ENCODE measurements around the gene SEC61B.

SEC61B gene

DNA sequence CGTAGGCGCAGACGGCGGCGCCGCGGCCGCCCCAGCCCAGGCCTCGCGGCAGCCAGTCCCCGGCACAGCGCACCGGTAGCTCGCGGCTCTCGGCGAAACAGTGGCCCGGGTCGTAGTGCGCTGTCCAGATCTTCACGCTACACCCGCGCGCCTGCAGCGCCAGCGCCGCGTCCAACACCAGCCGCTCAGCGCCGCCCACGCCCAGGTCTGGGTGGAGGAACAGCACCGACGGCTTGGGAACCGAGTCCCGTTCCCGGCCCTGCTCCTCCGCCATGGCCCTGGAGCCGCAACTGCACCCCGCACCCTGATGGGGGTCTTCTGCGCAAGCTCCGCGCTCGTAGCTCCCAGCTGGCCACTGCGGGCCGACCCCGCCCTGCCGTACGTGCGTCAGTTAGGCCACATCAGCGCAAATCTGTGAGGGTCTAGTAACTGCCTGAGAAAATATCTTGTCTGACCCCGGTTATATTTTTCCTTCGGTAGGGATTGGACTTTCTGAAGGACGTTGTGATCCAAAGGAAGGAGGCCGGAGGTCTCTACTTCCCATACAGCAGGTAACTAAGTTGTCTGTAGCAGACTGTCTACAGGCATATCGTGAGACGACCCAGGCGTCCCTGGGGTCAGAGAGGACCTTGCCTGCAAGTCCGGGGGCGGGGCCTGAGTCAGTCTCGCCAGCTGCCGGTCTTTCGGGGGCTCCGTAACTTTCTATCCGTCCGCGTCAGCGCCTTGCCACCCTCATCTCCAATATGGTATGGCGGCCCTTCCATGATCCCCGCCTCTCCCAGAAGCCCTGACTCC, at the start of gene SEC61B, which contains the start of gene ALG2:
SEC61B (plus strand) TSS at position 662 of the 795 bp plus-strand sequence; CDS start at position 744, 82 bp downstream.
ALG2 (minus strand) TSS at position 322 of the 795 bp plus-strand sequence; CDS start at position 274, 48 bp downstream.
- DNase-seq = peak; percentile 89

DNA sequence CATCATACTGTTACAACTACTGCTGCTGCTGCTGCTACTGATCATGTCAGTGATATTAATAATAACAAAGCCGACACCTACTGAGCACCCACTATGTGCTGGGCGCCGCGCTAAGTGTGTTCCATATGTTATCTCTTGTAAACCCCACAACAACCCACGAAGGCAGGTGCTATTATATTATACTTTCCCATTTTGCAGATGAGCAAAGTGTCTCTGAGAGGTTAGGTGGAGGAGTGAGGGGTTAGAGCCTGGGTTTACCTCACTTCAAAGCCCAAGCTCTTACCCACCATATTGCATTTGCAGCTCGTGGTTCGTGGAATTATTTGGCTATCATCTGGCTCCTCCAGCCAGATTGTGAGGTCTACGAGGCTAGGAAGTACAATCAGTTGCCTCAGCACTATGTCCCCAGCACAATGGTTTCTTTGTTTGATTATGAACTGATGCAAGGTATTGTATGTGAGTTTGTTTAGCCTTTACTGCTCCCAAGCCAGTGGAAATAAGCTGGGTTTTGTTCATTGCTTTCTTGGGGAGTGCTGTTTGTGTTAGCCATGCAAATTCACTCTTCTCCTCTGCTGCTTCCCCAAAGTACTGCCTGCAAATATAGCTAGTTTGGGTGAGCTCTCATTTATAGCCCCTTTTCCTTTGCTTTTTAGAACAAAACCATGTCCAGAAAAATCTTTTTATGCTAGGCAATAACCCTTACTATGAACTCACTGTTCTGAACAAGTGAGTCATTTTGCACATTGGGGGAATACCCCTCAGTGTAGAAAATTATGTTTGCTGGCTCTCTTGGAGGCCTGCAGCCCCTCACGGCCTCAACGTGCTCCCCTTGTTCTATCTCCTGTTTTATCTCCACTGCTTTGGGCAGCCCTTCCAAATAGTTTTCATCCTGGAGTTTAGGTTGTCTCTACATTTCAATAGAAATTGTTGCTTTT, 48.2 kb upstream of the SEC61B start:
- DNase-seq = peak; percentile 46

DNA sequence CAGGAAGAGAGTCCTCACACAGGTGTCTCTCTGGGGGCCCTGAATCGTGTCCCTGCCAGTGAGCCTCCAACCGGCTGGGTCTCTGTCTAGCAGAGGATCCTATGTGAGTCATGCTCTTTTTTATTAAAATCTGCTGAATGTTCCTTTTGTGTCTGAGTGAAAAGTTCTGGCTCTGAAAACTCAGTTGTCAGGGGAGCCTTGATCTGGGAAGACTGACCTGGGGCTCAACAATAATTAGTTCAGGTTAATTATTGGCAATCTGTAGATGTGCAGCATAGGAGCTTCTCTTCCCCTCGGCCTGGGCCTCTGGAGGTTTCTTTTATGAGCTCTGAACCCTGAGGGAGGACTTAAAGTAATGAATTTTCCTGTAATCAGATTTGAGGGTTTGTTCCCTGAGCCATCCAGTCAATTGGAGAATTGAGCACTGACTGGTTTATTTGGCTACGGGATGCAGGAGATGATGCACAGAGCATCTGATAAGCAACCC, 45.5 kb upstream of the SEC61B start:
- DNase-seq = no peak

DNA sequence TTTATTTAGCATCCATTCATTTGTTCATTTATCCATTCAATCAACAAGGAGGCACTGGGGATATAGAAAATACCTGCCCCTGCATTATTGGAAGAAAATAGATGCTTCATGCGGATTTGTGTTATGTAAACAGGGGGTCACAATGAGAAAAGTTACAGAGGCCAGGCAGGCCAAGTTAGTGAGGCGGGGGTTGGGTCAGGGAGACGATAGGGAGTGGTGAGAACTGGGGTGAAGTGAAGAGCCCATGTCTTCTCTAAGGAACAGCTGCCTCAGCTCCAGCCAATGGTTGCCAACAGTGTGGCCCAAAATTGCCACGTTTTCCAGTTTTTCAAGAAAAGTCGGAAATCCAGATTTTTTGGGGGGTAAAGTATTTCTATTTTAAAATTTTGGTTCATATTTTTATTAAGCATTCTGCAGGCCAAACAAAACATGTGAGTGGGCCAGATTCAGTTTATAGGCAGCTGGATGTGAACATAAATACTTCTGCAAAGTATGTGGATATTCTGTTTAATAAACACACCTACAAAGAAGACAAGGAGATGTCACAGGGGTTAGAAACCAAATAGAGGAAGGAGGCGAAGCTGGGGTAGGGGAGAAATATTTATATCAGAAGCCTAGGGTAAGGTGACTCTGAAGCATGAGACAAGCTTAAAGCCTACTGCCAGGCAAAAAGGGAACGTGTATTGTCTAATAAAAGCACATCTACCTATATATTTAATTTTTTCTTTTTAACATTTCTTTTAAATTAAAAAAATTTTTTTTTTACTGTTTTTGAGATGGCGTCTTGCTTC, 44.3 kb upstream of the SEC61B start:
- DNase-seq = no peak

DNA sequence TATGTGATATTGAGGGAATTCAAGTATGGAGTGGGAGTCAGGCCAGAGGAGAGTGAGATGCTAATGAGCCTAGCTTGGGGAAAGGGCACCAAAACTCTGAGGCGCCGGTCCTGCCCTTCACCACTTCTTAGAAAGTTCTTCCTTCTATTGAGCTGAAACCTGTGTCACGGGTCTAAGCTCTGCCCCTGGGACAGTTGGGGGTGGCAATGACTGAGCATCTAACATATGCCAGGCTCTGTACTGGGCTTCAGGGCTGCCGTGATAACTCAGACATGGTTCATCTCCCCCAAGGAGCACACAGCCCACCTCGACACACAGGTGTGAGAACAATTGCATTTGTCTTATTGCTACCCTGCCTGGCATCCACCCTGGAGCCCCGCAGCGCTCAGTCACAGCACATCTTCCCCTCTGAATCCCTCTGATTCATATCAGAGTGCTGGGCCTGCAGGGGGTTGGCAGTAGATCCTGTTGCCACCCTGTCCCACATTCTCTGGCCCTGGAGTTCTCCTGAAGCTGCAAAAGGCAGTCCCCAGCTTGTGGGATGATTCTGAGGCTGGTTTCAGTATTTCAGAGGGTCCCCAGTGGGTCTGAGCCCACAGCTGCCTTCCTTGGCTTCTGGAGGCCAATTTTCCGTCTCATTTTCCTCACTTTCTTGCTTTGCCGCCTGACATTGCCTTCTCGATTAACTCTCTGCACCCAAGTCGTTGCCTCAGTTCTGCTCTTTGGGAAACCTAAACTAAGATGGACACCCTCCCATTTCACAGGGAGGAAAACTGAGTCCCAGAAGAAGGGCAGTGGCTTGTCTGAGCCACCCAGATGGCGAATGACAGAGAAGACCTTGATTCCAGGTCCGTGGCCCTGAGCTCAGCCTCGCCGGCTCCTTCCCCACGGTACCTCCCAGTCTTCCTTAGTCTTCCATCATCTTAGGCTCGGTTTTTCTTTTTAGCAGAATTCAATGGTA, 42.9 kb upstream of the SEC61B start:
- no peak for DNase-seq

DNA sequence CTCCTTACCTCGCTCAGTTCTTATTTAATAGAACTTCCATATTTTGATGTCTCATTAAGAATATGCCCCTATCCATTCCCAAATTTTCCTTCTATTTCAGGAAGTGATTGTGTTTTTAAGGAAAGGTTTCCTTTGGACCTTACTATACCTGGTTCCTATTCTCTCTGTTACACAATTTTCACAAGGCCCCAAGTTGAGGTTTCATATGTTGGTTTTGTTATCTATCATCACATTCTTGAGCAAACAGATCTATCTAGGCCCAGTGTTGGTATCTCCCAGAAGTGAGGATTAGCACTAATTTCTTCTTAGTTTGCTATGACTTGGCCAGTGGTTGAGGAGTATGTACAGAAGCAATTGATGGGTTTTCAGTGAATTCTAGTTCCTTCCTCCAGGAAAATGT, 41.9 kb upstream of the SEC61B start:
- DNase-seq = no peak

DNA sequence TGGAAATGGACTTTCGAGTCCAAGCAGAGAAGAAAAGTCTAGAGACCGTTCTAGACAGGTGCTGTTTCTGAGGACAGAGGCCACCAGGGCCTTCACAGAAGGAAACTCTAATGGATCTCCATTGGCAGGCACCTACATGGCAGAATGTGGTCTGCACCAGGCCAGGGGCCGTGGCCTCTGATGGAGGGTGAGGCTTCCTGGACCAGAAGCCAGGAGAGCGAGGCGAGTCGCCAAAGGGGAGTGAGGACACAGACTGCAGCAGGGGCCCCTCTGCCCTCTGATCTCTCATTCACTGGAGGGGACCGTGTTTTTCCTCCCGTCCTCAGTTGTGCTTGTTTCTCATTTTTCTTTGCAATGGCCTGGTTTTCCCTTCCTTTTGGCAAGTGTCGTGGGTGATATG, 41.4 kb upstream of the SEC61B start:
- DNase-seq = no peak

DNA sequence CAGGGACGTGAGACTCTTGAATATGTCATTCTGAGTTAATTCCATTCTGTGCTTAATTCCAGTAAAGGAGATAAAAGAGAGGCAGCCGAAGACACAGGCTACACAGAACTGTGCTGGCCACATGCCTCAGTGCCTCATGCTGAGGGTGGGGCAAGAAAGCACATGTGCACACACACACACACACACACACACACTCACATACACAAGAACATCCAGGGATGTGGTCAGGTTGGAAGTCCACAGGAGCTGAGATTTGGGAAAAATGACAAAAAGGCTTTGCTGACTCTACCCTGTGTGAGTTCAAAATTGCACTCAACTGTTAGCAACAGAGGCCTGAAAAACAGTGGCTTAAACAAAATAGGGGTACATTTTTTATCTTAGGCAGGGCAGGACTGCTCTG, 40.9 kb upstream of the SEC61B start:
- DNase-seq = no peak

DNA sequence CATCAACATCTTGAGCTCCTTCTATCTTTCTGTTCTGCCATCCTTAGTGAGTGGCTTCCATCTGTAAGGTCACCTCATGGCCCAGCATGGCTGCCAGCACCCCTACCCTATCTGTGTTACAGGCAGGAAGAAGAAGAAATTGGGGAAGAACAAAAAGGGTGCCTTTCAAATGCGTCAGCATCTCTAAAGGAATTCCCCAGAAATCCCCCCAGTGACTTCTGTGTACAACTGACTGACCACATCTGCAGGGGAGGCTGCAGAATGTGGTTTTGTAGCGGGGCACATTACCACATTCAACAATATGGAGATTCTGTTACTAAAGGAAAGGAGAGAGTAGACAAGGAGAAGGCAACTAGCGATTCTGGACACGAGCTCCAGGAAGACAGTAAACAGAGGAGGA, 40.5 kb upstream of the SEC61B start:
- no peak for DNase-seq

DNA sequence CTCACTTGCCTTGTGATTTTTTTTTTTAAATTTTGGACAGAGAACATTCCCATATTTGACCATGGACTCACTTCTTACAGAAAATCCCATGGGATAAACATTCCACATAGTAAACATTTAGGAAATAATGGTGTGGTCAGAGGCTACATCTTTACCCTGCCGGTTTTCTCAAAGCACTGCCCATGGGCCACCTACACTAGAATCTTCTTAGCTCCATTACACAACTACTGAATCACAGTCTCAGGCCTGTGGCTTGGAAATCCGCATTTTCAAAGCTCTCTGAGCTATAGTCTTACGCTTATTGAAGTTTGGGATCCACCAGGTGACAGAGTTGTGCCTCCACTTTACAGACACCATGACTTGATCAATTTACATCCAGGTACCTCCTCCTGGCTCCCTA, 39.7 kb upstream of the SEC61B start:
- no peak for DNase-seq

DNA sequence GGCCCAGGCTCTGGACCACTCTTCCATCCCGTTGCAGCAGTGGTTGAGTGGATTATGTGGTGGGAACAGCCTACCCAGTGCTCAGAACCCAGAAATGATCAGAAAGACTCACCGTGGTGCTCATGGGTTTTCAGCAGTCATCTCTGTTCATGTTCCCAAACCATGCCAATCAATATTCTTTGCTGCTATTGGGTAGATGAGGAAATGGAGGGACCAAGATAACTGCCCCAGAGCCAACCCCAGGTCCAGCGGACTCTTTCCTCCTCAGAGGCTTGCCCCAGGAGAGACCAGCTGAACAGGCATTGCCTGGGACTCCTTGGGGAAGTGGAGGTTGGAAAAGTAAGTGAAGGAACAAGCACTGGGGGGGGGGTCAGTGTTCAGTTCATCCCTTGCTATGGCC, 38.5 kb upstream of the SEC61B start:
- no peak for DNase-seq

DNA sequence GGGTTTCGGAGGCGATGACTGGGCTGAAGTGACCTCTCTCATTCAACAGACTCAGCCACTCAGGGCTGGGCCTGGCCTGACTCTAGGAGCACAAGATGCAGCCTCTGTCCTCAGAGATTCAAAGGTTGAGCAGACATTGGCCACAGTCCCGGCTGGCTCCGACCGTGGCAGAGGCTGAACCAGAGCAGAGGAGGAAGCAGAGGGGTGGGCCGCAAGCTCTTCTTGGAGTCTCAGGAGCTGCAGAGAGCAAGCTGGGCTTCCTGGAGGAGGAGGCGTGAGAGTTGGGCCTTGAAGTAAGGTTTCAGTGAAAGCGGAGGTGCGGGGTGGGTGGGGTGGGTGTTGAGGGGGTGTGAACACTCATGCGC, 38.0 kb upstream of the SEC61B start:
- DNase-seq = no peak

DNA sequence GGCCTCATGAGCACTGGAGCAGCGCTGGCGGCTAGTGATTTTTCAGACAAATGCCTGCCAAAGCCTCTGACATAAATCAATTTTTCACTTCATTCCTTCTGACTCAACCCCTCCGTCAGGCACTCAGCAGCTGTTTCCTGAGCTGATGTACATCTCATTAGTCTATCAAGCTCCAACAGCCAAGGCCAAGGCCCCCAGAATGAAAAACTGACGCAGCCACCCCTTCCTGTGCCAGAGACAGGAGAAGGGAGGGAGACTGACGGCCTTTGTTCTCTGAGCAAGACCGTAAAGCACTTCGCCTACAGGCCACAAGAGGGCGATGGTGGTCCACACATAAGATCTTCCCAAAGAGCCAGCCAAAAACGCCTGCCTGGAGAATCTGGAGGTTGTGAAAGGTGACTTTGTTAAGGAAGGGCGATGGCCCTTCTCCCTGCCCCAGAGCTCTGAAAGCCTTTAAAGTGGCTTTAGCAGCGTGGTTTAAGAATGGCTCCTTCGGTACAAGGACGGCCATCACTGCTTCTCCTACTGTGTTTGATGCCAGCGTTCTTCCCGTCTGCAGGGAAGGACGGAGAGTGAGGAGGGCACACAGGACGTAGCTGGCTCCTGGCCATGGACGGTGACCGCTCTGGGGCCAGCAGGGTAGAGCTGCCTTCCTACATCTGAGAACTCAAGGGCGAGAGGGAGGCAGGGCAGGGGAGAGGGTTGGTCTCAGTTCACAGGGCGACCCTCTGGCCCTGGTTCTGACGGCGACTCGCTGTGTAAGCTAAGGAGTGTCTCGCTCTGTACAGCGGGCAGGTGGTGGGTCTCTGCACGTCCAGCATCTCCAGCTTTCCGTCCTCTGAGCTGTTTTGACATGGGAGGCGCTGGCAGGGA, 37.4 kb upstream of the SEC61B start:
- peak; percentile 83 for DNase-seq

DNA sequence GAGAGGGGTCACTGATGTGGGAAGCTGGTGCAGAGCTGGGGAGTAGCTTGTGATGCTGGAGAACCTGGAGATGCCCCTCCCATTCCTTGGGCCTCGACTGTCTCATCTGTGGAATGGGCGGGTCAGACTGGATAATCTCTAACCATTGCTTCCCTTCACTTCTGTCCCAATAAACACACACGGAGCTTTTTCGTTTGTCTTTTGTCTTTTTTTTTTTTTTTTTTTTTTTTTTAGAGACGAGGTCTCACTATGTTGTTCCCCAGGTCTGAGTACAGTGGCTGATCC, 36.8 kb upstream of the SEC61B start:
- no peak for DNase-seq

DNA sequence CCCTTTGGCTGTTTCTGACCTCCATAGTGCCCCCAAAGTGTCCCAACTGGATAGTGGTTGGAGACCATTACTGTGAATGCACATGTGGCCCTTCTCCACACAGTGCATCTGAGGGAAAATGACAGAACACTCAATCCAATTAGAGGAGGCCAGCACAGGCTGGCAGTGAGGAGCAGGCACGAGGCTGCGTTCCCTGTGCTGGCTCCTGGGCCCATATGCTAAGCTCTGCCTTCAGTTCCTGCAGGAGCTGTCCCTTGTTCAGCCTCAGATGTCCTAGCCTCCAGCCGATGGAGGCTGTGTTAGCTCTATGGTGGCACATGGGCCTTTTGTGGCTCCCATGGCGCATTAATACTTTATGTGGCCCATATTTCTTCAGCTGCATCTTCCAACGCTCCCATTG, 36.1 kb upstream of the SEC61B start:
- DNase-seq = no peak

DNA sequence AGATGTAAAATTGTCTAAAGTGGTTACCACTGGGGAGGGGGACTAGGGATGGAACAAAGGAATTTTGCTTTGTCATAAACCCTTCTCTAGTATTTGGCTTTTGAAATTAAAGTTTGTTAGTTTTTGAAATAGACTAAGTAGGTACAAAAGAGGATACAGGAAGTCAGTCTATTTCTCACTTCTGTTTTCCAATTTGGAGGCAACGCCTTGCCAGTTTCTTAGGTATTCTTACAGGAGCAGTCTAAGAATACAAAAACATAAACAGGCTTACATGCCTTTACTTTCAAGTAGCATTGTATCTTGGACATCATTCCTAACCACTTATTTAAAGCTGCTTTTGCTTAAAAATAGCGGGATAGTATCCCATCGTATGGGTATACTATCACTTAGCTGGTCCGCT, 34.8 kb upstream of the SEC61B start:
- no peak for DNase-seq

DNA sequence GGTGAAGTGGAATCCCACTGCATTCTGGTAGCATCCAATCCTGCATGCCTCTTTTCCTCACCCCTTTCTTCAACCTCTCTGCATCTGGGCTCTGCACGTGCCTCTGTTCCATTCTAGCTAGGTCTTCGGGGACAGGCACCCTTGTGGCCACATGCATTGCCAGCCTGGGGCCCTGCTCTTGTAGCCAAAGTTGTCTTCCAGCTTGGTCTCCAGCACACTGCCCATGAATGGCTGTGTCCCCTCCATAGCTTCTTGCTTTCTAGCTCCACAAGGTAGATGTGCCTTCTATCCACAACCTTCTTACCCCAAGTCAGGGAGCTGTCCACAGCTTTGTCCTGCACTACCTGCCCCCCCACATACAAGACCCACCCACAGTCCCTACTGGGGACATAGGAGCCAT, 32.9 kb upstream of the SEC61B start:
- no peak for DNase-seq

DNA sequence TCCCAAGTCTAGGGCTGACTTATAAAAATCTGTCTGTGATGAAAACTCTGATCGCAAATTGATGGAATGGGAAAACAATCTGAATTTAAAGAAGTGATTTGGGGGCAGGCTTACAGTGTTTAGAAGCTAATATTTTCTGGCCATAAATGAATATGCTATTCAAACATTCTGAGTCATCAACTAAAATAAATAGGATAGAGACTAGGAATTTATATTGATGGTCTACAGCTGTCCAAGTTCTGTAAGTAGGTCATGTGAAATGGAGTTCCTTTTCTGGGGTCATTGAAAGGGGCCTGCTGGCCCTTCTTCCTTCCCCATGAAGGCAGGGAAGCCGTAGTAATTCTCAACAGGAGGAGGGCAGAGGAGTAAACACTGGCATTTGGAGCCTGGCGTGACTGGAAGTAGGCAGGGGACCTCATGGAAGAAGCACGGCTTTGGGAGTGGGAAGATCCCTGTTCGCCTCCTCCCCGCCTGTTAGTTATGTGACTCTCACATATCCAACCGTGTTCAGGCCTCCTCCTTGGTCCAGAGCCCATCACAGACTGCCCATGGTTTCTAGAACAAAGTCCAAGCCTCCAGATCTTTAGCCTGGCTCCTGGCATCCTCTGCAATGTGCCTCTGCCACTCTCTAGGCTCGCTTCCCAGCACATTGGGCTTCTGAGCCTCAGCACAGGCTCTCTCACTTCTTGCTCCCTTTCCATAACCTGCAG, 32.0 kb upstream of the SEC61B start:
- no peak for DNase-seq

DNA sequence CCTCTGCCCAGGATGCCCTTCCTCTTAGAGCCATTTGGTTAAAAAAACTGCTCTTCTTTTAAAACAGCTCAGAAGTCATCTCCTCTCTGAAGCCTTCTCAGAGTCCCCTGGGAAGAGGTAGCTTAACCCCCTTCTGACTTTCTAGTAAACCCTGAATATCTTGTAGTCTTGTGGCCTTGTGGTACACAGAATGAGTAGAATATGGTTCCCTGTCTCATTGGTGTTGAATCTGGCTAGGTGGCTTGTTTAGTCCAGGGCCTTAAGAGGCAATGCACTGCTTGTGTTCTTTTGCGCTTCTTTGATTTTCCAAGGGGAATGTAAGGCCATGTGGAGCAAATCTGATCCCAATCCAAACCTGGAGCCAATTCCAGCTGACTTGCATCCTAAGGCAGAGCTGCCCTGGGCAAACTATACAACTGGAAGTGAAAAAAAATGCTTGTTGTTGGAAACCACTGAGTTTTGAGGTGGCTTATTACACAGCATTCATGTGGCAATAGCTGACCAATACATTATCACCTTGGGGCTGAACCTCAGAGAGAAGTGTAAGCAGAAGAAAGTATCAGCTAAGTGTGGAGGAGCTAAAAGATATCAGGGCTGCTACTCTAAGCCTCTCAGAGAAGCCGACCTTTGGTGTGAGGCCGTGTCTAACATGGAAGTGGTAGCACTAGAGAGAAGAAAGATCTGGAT, 31.3 kb upstream of the SEC61B start:
- no peak for DNase-seq
